Stimulated activated CD8-positive, alpha-beta memory T cell treated with anti-CD3 and anti-CD28 coated beads, Interleukin-15, amount 100 ng/mL, for 48 hours (primary cell): ENCODE results near the gene TRMT10A.
A peak's percentile ranks its signal among the peaks of the same experiment; 100 is the strongest.
"Not testable (repeated sequence)": the region's sequence is repeated elsewhere in the genome, so short reads cannot be mapped to it uniquely, and the experiment has no call there.

Source experiments
- DNase-seq, 2 donors: peaks; one replicate each; pipeline ENCODE4 v3.0.0-alpha.2; 2020; ENCODE audit warnings: low read depth in 2 of 2

TRMT10A gene

GRCh38 chr4:99552872-99553271, 11.0 kb downstream of the TRMT10A start:
- no peak for DNase-seq

DNA sequence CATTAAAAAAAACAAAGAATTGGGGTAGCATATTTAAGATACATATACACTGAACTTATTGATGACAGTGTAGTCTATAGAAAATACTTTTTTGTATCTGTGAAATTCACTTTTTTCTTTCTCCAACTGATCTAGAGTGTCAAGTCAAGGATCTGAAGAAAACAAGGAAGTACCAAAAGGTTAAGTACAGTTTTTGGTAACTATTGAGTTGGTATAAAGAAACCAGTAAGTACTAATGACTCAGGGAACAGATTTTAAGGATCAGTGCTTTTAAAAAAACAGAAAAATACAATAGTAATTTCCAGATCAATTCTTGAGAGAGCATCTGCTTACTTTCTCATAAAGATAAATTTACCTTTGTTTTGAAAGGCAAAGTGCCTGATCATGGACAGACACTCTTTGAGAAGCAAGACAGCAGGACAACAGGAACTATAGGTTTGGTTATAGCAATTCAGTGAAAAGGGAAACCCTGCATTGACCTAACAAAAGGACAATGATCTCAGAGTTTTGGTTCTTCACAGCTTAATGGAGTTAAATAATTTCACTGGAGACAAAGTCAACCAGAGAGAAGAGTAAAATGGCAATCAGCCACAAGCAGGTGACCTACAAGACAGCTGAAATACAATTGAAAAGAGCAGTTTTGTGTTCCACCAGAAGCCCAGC, 23.4 kb downstream of the TRMT10A start:
- DNase-seq: no peak

- no peak for DNase-seq
These were observed 26.2 kb downstream of the TRMT10A start for GRCh38 chr4:99537674-99538073.

GRCh38 chr4:99536848-99537247, 27.0 kb downstream of the TRMT10A start:
- no peak for DNase-seq

- no peak for DNase-seq
These were observed 27.6 kb downstream of the TRMT10A start for GRCh38 chr4:99536271-99536670.

DNA sequence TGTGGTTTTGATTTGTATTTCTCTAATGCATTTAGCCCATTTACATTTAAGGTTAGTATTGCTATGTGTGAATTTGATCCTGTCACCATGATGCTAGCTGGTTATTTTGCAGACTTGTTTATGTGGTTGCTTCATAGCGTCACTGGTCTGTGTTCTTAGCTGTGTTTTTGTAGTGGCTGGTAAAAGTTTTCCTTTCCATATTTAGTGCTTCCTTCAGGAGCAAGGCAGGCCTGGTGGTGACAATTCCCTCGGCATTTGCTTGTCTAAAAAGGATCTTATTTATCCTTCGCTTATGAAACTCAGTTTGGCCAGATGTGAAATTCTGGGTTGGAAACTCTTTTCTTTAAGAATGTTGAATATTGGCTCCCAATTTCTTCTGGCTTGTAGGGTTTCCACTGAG, 29.1 kb downstream of the TRMT10A start:
- DNase-seq: not testable (repeated sequence)

- no peak for DNase-seq
These were observed 33.9 kb downstream of the TRMT10A start for GRCh38 chr4:99529956-99530355.

- no peak for DNase-seq
These were observed 34.6 kb downstream of the TRMT10A start for GRCh38 chr4:99529228-99529627.

DNA sequence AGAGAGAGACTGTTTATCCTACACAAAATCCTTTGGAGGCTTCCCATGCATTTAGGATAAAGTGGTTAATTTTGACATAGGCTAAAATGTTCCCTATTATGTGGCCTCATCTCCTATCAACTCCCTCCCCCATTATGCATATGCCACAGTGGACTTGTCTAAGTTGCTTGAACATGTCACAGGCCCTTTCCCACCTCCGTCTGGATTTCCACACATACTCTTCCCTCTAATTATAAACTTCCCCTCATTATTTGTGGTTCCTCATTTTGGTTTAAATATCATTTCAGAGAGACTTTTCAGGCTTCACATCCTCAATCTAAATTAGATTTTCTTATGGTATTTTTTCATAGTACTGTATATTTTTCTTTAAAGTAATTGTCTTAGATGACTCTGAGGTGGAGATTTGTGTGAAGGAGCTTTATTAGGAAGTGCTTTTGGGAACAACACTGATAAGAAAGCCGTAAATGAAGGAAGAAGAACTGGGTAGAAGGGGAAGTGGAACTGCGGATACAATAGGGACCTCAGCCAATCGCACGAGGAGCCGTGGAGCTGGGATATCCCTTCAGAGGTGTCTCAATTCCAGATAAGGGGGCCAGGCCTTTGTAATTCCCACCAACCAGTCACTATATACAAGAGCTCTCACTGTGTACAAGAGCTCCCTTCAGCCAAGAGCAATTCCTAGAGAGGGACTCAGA, 45.1 kb downstream of the TRMT10A start:
- DNase-seq: no peak

- DNase-seq: no peak
These were observed 53.1 kb downstream of the TRMT10A start, which contains the start of gene C4orf17 for GRCh38 chr4:99510721-99511120. C4orf17 (plus strand) TSS chr4:99511021; CDS start chr4:99513082, 2,061 bp downstream.

DNA sequence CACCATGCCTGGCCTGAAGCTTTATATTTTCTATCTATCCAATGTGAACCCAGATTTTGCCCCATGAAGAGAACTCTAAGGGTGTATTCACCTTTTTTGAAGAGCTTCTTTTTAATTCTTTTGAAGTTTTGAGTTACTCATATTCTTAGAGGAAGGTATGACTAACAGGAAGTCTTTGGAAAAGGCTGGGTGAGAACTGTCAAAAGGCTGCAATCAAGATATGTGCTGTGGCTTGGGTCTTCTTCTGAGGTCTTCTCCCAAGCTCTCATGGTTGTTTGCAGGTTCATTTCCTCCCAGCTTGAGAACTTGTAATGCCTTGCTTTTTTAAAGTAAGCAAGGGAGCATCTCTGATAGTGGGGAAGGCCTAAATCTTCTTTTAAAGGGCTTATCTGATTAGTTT, 56.1 kb downstream of the TRMT10A start:
- peak in 1 of 2 donors; percentile 1 for DNase-seq

- DNase-seq: no peak
These were observed 56.5 kb downstream of the TRMT10A start for GRCh38 chr4:99507349-99507748.

- no peak for DNase-seq
These were observed 57.1 kb downstream of the TRMT10A start for GRCh38 chr4:99506781-99507180.

DNA sequence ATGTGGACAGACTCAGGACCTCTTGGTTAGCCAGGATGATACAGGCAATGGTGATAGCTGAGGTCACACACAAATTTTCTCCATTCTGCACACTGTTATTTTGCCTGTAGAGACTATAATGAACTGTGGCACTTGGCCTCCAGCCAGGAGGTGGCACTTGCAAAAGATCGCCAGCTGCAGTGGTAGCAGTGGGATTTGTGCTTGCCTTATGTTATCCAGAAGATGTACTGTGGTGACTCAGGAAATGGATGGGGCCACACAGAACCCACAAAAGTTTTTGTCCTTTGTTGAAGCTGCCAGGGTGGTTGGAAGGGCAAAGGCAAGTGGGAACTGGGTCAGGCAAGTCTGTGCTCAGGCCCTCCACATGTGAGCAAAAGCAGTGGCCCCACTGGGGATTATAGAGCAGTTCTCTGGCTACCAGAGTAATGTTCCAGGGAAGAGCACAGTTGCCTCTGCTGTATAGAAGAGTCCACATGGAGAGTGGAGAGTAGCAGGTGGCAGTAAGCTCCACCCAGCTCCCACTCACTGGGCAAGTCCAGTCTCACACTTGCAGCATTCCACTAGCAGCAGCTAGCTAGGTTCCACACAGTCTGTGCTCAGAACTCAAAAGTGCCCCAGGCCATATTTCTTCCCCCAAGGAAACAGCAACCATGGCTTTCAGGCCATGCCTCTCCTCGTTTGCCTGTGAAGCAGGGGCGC, 58.9 kb downstream of the TRMT10A start:
- no peak for DNase-seq
